ENCODE measurements around the gene CAP2.

The CAP2 gene

GRCh38 chr6:17501442-17501841 lies 108.0 kb downstream of the CAP2 start:
- TF ChIP-seq CTCF (IDR thresholded peaks at IDR 0.05; ENCODE audit: low read depth, low read length, missing control alignments): no peak
- in situ Hi-C loops (cut with HindIII; ENCODE audit: low pct_ligation_motif_present, low sequenced_read_pairs): no loop called here
- DNase-seq: no peak
- no peaks in the 10 kb centered on the region for H3K36me3 ChIP-seq (replicated peaks)
- H3K4me3 ChIP-seq (ENCODE audit: low read depth, low read length): no peak overlapping the region
- H3K27ac ChIP-seq: no peak overlapping the region
- H3K27me3 ChIP-seq (replicated peaks): no peaks in the 10 kb centered on the region

GRCh38 chr6:17501982-17502704 lies 108.7 kb downstream of the CAP2 start:
- H3K36me3 ChIP-seq (replicated peaks): no peaks in the 10 kb centered on the region
- in situ Hi-C loops (cut with HindIII; ENCODE audit: low pct_ligation_motif_present, low sequenced_read_pairs): no loop called here
- H3K4me3 ChIP-seq (ENCODE audit: low read depth, low read length): no peak overlapping the region
- no peaks in the 10 kb centered on the region for H3K27me3 ChIP-seq (replicated peaks)
- DNase-seq: no peak
- no peak overlapping the region for H3K27ac ChIP-seq
- TF ChIP-seq CTCF (IDR thresholded peaks at IDR 0.05; ENCODE audit: low read depth, low read length, missing control alignments): no peak

GRCh38 chr6:17503051-17503450 lies 109.7 kb downstream of the CAP2 start:
- no peak overlapping the region for H3K4me3 ChIP-seq (ENCODE audit: low read depth, low read length)
- H3K27ac ChIP-seq: no peak overlapping the region
- H3K27me3 ChIP-seq (replicated peaks): no peaks in the 10 kb centered on the region
- in situ Hi-C loops (cut with HindIII; ENCODE audit: low pct_ligation_motif_present, low sequenced_read_pairs): no loop called here
- TF ChIP-seq CTCF (IDR thresholded peaks at IDR 0.05; ENCODE audit: low read depth, low read length, missing control alignments): no peak
- H3K36me3 ChIP-seq (replicated peaks): no peaks in the 10 kb centered on the region
- DNase-seq: no peak

GRCh38 chr6:17504005-17504404 lies 110.6 kb downstream of the CAP2 start:
- H3K27me3 ChIP-seq (replicated peaks): no peaks in the 10 kb centered on the region
- H3K36me3 ChIP-seq (replicated peaks): no peaks in the 10 kb centered on the region
- H3K4me3 ChIP-seq (ENCODE audit: low read depth, low read length): no peak overlapping the region
- DNase-seq: no peak
- no peak for TF ChIP-seq CTCF (IDR thresholded peaks at IDR 0.05; ENCODE audit: low read depth, low read length, missing control alignments)
- in situ Hi-C loops (cut with HindIII; ENCODE audit: low pct_ligation_motif_present, low sequenced_read_pairs): no loop called here
- no peak overlapping the region for H3K27ac ChIP-seq

- Histone ChIP-seq H3K36me3 (replicated peaks) (no peaks in the 10 kb centered on the region), H3K27me3 (replicated peaks) (no peaks in the 10 kb centered on the region), H3K4me3 (ENCODE audit: low read depth, low read length) (no peak overlapping the region), H3K27ac (no peak overlapping the region)
- DNase-seq: peak; percentile 11
- in situ Hi-C loops (cut with HindIII; ENCODE audit: low pct_ligation_motif_present, low sequenced_read_pairs): no loop called here
- peak; percentile 16 for TF ChIP-seq CTCF (IDR thresholded peaks at IDR 0.05; ENCODE audit: low read depth, low read length, missing control alignments)
Measured at GRCh38 chr6:17505062-17505476, 111.7 kb downstream of the CAP2 start.

GRCh38 chr6:17505767-17506280 lies 112.4 kb downstream of the CAP2 start:
- TF ChIP-seq CTCF (IDR thresholded peaks at IDR 0.05; ENCODE audit: low read depth, low read length, missing control alignments): no peak
- Histone ChIP-seq H3K36me3 (replicated peaks) (no peaks in the 10 kb centered on the region), H3K27ac (no peak overlapping the region), H3K4me3 (ENCODE audit: low read depth, low read length) (no peak overlapping the region), H3K27me3 (replicated peaks) (no peaks in the 10 kb centered on the region)
- in situ Hi-C loops (cut with HindIII; ENCODE audit: low pct_ligation_motif_present, low sequenced_read_pairs): no loop called here
- peak; percentile 53 for DNase-seq

Data from brain microvascular endothelial cell (primary cell).